OCI-LY1 (cell line): ENCODE results near the gene ALMS1.

ENCODE experiments used
- EZH2 ChIP-seq: fragments of 200-600 bp; sonication (generic), shearing (Covaris generic); IDR thresholded peaks from 2 replicates; pipeline ENCODE4 v1.8.0; 2017; ENCODE audit warnings: borderline replicate concordance, mixed run types, mild to moderate bottlenecking, antibody characterized with exemption, low read length, moderate library complexity, mixed read lengths
- TF ChIP-seq, protein P1 (sequence below): fragments of 200-600 bp; sonication (generic), shearing (Covaris generic); IDR thresholded peaks from 2 replicates; pipeline ENCODE4 v1.5.1; 2017; ENCODE audit warnings: mild to moderate bottlenecking, antibody characterized with exemption, low read length, moderate library complexity, mixed read lengths

DNA sequence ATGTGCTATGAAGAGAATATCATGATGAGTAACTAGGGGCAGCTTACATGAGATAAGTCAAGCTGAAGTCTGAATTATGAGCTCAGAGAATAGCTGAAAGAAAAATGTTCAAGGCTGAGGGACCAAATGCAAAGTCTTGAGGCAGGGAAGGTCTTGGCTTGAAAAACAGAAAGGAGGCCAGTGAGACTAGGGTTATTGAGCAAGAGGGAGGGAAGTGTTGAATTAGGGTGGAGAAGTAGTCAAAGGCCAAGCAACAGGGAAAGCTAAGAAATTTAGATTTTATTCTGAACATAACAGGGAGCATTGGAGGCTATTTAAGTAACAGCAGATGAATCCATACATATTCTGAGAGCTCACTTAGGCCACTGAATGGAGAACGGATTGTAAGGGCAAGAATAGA lies 11.4 kb upstream of the ALMS1 start:
- TF ChIP-seq, protein P1, sequence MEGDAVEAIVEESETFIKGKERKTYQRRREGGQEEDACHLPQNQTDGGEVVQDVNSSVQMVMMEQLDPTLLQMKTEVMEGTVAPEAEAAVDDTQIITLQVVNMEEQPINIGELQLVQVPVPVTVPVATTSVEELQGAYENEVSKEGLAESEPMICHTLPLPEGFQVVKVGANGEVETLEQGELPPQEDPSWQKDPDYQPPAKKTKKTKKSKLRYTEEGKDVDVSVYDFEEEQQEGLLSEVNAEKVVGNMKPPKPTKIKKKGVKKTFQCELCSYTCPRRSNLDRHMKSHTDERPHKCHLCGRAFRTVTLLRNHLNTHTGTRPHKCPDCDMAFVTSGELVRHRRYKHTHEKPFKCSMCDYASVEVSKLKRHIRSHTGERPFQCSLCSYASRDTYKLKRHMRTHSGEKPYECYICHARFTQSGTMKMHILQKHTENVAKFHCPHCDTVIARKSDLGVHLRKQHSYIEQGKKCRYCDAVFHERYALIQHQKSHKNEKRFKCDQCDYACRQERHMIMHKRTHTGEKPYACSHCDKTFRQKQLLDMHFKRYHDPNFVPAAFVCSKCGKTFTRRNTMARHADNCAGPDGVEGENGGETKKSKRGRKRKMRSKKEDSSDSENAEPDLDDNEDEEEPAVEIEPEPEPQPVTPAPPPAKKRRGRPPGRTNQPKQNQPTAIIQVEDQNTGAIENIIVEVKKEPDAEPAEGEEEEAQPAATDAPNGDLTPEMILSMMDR: no peak
- no peak for TF ChIP-seq EZH2
